Karpas-422 (cell line): ENCODE results near the gene DESI2. TPM values are rescaled to one million over a fixed set of nuclear protein-coding genes. Genes with fewer than 3 reads are reported as not detected.

Source experiments
- DNase-seq: peaks from one replicate; pipeline ENCODE4 v3.0.0-alpha.2; 2015
- H2AFZ ChIP-seq: fragments of 200-600 bp; sonication (generic); 2 replicates; pipeline ENCODE4 v1.6.1; 2014; ENCODE audit warnings: antibody characterized with exemption, low read length, mixed read lengths
- H3K27ac ChIP-seq: fragments of 200-600 bp; sonication (generic); 2 replicates; pipeline ENCODE4 v1.5.1; 2014; ENCODE audit warnings: mild to moderate bottlenecking, low read length, moderate library complexity
- H3K27me3 ChIP-seq: fragments of 200-600 bp; sonication (generic); 2 replicates; pipeline ENCODE4 v1.6.1; 2014; ENCODE audit warnings: low read length, mixed read lengths
- H3K36me3 ChIP-seq: fragments of 200-600 bp; sonication (generic); 2 replicates; pipeline ENCODE4 v1.6.1; 2014; ENCODE audit warnings: low read length, mixed read lengths; ENCODE audit not compliant: insufficient read depth
- H3K4me1 ChIP-seq: fragments of 200-600 bp; sonication (generic); 2 replicates; pipeline ENCODE4 v1.6.1; 2014; ENCODE audit warnings: mild to moderate bottlenecking, low read length, mixed read lengths
- H3K4me2 ChIP-seq: fragments of 200-600 bp; sonication (generic); 2 replicates; pipeline ENCODE4 v1.6.1; 2014; ENCODE audit warnings: low read length, low read depth, mild to moderate bottlenecking; ENCODE audit not compliant: poor library complexity, severe bottlenecking
- H3K4me3 ChIP-seq: fragments of 200-600 bp; sonication (generic); 2 replicates; pipeline ENCODE4 v1.5.1; 2014; ENCODE audit warnings: mild to moderate bottlenecking, antibody characterized with exemption, low read length, mixed read lengths
- H3K79me2 ChIP-seq: fragments of 200-600 bp; sonication (generic); 2 replicates; pipeline ENCODE4 v1.6.1; 2014; ENCODE audit warnings: mild to moderate bottlenecking, low read length, mixed read lengths
- H3K9ac ChIP-seq: fragments of 200-600 bp; sonication (generic); 2 replicates; pipeline ENCODE4 v1.6.0; 2014; ENCODE audit warnings: low read length
- H3K9me2 ChIP-seq: fragments of 200-600 bp; sonication (generic), shearing (Covaris generic); replicated peaks from 2 replicates; pipeline ENCODE4 v1.6.0; 2014; ENCODE audit warnings: mild to moderate bottlenecking, low read length, moderate library complexity; ENCODE audit not compliant: insufficient read depth
- H3K9me3 ChIP-seq: fragments of 300-700, 200-600 bp; sonication (generic); 2 replicates; pipeline ENCODE4 v1.6.1; 2014; ENCODE audit warnings: low read length, mixed read lengths
- H4K20me1 ChIP-seq: fragments of 200-600 bp; sonication (generic); 2 replicates; pipeline ENCODE4 v1.6.1; 2014; ENCODE audit warnings: mild to moderate bottlenecking, antibody characterized with exemption, low read length, low read depth; ENCODE audit not compliant: insufficient read depth
- total RNA-seq: library from RNA; depleted of rRNA; stranded (reverse); fragments of >200 nt; shearing (Covaris generic); gene quantifications from 2 replicates; pipeline ENCODE4 v1.2.3, GENCODE V29; 2014; ENCODE audit warnings: low replicate concordance

Gene DESI2
- total RNA-seq, 1 experiment from 2014 or later, result 62.6 TPM

DNA sequence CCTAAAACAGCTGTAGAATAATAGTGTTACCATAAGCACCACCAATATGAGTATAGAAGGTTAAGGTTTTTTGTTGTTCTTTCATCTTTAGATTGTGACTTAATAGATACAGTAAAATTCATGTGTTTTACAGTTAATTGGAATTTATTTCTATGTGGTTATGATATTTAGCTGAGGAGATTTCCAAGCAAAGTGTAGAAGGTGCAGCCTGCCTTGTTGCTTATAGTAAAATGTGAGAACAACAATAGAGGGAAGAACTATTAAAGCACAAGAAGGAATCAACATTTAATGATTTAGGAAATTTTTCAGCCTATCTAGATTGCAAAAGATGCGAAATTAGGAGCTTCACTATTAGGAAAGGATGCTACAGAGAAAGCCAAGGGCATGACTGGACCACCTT, 47.9 kb downstream of the DESI2 start:
- Histone ChIP-seq H3K4me1 (no peaks in the 10 kb centered on the region), H3K27me3 (no peaks in the 10 kb centered on the region), H2AFZ (no peak overlapping the region), H4K20me1 (no peaks in the 10 kb centered on the region), H3K4me3 (no peak overlapping the region), H3K9me3 (no peaks in the 10 kb centered on the region), H3K79me2 (no peaks in the 10 kb centered on the region; the same call in 1 of the 2 replicates), H3K4me2 (no peak overlapping the region), H3K9ac (no peak overlapping the region), H3K36me3 (peaks cover 26% of the 10 kb centered on the region), H3K9me2 (no peaks in the 10 kb centered on the region), H3K27ac (no peak overlapping the region)
- no peak for DNase-seq

DNA sequence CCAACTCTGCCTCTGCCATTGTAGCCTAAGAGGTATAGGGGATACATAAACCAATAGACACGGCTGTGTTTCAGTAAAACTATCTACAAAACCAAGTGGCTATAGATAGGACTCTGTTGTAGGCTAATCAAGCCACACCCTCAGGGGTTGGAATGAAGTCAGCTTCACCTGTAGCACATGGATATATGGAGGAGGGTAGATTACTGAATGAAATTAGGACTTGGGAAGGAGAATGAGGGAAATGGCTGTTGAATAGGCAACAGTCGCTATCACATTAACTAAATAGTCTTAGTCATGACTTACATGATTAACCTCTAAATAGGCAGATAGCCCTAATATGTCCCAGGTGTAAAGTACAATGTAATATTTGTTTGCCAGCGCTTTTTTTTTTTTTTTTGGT, 49.7 kb downstream of the DESI2 start:
- no peaks in the 10 kb centered on the region for H3K9me2 ChIP-seq
- no peak for DNase-seq
- H3K4me1 ChIP-seq, result no peaks in the 10 kb centered on the region
- no peaks in the 10 kb centered on the region for H4K20me1 ChIP-seq
- H3K79me2 ChIP-seq, result no peaks in the 10 kb centered on the region; the same call in 1 of the 2 replicates
- no peak overlapping the region for H3K4me2 ChIP-seq
- H2AFZ ChIP-seq, result no peak overlapping the region
- no peak overlapping the region for H3K4me3 ChIP-seq
- peaks cover 32% of the 10 kb centered on the region for H3K36me3 ChIP-seq
- no peaks in the 10 kb centered on the region for H3K9me3 ChIP-seq
- H3K27ac ChIP-seq, result no peak overlapping the region
- H3K9ac ChIP-seq, result no peak overlapping the region
- no peaks in the 10 kb centered on the region for H3K27me3 ChIP-seq

DNA sequence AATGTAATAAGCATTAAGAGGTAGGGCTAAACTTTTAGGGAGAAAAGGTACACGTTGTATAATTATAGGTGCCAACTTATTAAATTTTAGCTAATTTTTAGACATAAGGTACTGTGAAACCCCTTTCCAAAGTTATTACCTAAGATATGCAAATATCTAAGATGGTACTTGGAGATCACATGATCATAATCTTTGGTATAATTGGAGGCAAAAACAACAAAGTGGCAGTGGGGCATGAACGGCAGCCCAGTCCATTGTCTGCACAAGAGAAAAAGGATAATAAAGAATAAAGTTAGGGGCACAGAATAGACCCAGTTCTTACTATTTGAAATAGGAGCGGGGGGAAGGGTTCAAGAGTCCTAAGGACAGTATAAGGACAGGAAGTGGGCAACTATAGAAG, 51.2 kb downstream of the DESI2 start:
- Histone ChIP-seq H3K4me2 (no peak overlapping the region), H3K4me1 (no peaks in the 10 kb centered on the region), H3K36me3 (peaks cover 32% of the 10 kb centered on the region), H3K9ac (no peak overlapping the region), H3K9me3 (no peaks in the 10 kb centered on the region), H4K20me1 (no peaks in the 10 kb centered on the region), H3K4me3 (no peak overlapping the region), H3K9me2 (no peaks in the 10 kb centered on the region), H3K79me2 (no peaks in the 10 kb centered on the region; the same call in 1 of the 2 replicates), H3K27ac (no peak overlapping the region), H2AFZ (no peak overlapping the region), H3K27me3 (no peaks in the 10 kb centered on the region)
- no peak for DNase-seq

DNA sequence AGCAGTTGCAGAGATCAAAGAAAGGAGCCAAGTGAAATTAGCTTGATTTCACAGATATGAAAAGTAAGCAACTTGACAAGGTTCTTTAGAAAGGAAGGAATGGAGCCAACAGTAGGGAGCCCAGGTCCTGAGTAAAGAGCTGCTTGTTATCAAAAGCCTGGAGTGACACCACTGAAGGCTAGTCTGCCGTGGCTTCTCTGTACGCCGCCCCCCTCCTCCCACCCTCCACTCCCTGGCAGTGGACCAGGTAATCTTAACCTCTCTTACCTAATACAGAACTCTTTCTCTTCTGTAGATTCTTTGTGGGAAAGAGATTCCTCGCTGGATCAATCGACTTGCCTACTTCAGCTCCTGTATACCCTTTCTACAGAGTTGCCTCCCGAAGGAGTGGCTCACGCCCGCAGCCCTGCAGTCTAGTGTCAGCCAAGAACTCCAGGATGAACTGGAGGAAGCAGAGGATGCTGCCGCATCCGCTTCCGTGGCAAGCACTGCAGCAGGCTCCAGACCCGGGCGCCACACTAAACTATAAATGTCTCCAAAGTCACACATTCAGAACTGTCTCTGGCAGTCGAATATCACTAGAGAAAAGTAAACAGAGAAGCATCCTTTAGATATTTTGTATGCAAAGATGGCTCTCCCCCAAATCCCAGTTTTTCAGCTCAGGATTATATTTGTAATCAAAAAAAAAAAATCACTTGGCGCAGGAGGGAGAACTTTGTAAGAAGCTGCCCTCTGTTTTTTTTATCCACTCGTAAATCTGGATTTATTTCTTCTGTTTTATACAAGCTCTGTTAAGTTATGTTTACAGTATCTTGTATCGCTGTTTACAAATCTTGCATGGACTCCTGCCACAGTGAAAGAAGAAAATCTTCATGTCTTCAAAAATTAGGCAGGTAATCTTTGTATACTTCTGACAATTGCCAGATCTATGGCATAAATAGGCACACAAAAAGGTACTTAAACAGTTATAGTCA, 52.6 kb downstream of the DESI2 start:
- H2AFZ ChIP-seq, result no peak overlapping the region
- H3K27me3 ChIP-seq, result no peaks in the 10 kb centered on the region
- H3K27ac ChIP-seq, result no peak overlapping the region
- H3K36me3 ChIP-seq, result peaks cover 21% of the 10 kb centered on the region
- no peak overlapping the region for H3K9ac ChIP-seq
- peaks cover 9% of the 10 kb centered on the region for H3K4me1 ChIP-seq
- H3K79me2 ChIP-seq, result no peaks in the 10 kb centered on the region
- DNase-seq, result no peak
- no peak overlapping the region for H3K4me3 ChIP-seq
- no peak overlapping the region for H3K4me2 ChIP-seq
- no peaks in the 10 kb centered on the region for H3K9me3 ChIP-seq
- no peaks in the 10 kb centered on the region for H4K20me1 ChIP-seq
- H3K9me2 ChIP-seq, result no peaks in the 10 kb centered on the region

DNA sequence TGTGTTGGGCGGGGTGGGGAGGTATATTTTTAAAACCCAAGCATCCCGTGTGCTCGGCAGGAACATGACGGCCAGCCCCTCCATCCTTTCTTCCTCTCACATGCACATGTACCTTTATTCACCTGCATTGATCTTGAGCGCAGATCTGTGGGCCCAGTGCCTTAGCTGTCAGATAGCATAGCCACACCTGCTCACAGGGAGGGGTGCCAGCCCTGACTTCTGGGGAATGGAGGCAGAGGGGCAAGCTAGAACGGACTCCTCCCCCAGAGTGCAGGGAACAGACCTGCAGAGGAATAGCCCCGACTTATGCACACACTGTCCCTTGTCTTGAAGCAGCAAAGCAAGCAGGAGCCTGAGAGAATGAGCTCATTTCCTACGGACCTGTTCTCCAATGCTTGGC, 56.1 kb downstream of the DESI2 start:
- Histone ChIP-seq H2AFZ (no peak overlapping the region), H3K4me3 (no peak overlapping the region), H3K4me2 (no peak overlapping the region), H3K27me3 (no peaks in the 10 kb centered on the region), H3K36me3 (peaks cover 12% of the 10 kb centered on the region; the same call in 1 of the 2 replicates), H3K4me1 (peaks cover 13% of the 10 kb centered on the region), H3K79me2 (no peaks in the 10 kb centered on the region), H3K9ac (no peak overlapping the region), H3K9me3 (no peaks in the 10 kb centered on the region), H4K20me1 (no peaks in the 10 kb centered on the region), H3K9me2 (no peaks in the 10 kb centered on the region), H3K27ac (no peak overlapping the region)
- DNase-seq, result no peak

DNA sequence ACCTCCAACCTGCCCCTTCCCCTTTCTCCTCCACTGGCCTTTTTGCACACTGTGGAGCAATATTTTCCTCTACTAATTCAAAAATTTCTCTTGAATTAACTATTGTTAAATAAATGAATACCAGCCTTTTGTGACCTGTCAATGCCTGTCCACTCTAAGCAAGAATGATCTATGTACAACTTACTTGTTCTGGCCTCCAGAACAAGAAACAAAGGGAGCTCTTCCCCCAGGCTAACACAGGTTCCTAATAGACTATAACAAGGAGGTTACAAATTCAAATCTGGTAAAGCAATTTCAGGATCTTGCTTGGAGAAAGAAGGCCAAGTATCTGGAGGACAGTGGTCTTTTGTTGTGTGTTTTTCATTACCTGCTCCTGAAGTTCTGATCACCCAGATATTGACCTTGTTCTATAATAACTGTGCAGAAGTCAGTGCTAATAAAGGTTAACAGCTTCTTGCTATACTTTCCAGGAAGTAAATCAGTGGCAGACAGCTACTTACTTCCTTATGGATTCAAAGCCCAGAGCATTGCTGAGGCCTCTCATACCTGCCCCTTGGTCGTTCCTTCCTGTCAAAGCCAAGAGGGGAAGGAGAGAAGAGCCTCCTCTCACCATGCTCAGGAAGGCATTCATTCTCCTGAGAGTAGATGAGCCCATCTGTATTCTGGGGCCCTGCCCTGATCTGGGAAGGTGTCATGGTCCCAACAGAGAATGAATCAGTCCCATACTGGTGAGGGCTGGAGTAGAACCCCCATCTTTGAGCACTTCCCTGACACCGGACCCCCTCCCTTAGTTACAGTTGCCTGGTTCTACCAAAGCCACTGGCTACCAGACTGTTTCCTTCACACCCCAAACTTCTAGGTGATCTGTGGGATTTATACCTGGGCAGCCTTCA, 56.8 kb downstream of the DESI2 start:
- Histone ChIP-seq H4K20me1 (no peaks in the 10 kb centered on the region), H3K9me3 (no peaks in the 10 kb centered on the region), H3K9me2 (no peaks in the 10 kb centered on the region), H3K27ac (no peak overlapping the region), H2AFZ (no peak overlapping the region), H3K4me2 (no peak overlapping the region), H3K36me3 (peaks cover 12% of the 10 kb centered on the region; the same call in 1 of the 2 replicates), H3K79me2 (no peaks in the 10 kb centered on the region), H3K4me3 (no peak overlapping the region), H3K4me1 (peaks cover 13% of the 10 kb centered on the region), H3K9ac (no peak overlapping the region), H3K27me3 (no peaks in the 10 kb centered on the region)
- DNase-seq, result no peak

DNA sequence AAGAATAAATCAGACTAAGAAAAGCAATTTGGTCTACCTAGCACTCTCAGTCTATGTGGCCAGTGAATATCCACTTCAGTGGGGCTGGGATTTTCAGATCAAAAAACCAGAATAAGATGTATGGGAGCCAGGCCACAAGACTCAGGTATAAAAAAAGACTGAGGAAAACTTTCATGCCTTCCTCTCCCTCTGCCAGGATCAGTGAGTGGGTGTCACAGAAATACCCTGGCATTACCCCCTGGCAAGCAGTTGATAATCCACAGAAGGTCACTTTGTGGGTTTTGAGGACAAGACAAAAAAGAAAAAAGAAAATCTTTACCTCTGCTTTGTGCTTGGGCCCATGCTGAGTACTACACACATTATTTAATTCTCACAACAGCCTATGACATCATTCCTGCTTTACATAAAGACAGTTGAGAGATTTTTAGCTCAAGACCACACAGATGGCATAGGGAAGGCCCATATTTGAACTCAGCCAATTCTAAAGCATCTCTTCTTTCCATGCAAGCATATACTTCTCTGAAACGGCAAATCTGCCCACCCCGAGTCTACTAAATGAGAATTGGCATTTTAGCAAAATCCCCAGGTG, 57.6 kb downstream of the DESI2 start:
- H3K4me1 ChIP-seq, result peaks cover 13% of the 10 kb centered on the region
- H3K9me3 ChIP-seq, result no peaks in the 10 kb centered on the region
- no peak overlapping the region for H2AFZ ChIP-seq
- H4K20me1 ChIP-seq, result no peaks in the 10 kb centered on the region
- no peaks in the 10 kb centered on the region for H3K9me2 ChIP-seq
- no peak overlapping the region for H3K4me2 ChIP-seq
- H3K27ac ChIP-seq, result no peak overlapping the region
- no peak overlapping the region for H3K4me3 ChIP-seq
- no peaks in the 10 kb centered on the region for H3K27me3 ChIP-seq
- H3K9ac ChIP-seq, result no peak overlapping the region
- peak; percentile 51 for DNase-seq
- H3K79me2 ChIP-seq, result no peaks in the 10 kb centered on the region
- peaks cover 8% of the 10 kb centered on the region; the same call in 1 of the 2 replicates for H3K36me3 ChIP-seq

DNA sequence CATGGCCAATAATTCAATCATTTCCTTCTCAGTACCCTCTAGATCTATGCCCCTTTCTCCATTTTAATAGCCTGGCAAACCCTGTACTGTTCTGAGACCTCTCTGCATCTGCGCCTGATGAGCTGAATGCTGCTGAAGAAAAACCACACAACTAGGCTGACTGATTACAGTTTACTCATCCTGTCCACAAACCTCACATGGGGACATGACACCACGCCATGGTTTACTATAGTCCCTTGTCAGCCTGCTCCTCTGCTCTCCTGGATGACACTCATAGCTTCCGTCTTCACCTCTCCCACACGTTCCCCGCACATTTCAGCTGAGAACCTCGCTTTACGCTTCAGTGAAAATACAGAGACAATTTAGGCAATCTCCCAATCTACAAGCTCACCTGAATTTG, 59.7 kb downstream of the DESI2 start:
- H3K9ac ChIP-seq, result no peak overlapping the region
- no peak overlapping the region for H3K27ac ChIP-seq
- H3K36me3 ChIP-seq, result no peaks in the 10 kb centered on the region
- no peaks in the 10 kb centered on the region for H4K20me1 ChIP-seq
- H3K9me3 ChIP-seq, result no peaks in the 10 kb centered on the region
- H2AFZ ChIP-seq, result no peak overlapping the region
- H3K4me3 ChIP-seq, result no peak overlapping the region
- H3K27me3 ChIP-seq, result no peaks in the 10 kb centered on the region
- no peaks in the 10 kb centered on the region for H3K79me2 ChIP-seq
- H3K4me2 ChIP-seq, result no peak overlapping the region
- no peaks in the 10 kb centered on the region for H3K9me2 ChIP-seq
- H3K4me1 ChIP-seq, result peaks cover 13% of the 10 kb centered on the region
- DNase-seq, result no peak
